ENCODE data around the gene TRMT112.

Gene TRMT112

DNA sequence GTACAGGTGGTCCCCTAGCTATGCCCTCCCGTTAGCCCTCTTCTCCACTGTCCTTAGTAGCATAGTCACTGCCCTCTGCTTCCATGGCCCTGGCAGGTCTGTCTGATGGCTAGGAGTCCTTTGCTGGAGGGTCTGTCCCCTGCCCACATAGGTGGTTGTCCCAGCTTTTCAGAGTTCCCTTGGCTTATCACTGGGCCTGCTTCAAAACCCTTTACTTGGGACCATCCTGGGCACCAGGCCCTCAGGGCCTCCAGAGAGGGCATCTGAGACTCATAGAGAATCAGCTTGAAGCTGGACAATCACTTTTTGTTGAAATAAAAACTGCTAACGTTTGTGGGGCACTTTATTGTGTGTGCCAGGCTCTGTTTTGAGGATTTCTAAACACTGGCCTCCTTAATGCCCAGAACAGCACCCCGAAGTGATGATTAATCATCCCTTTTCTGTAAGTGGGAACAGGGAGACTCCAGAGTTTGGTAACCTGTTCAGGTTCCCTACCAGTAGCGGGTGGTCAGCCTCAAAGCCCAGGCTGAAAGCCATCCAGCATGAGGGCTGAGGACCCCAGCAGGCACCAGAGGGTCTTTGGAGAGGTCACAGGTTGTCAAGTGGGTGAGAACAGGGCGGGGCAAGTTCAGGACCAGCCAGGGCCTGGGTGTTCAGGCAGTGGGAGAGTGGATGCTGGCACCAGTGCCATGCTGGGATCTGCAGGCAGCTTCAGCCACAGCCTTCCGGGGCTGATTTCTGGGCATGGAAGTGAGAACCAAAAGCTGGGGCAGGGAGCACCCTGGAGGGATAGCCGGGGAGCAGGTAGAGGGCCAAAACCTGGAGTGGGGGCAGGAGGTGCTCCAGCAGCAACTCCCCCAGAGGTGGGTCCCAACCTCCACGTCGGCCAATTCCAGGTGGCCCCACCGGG is 26.8 kb downstream of the TRMT112 start:
- no peak for DNase-seq

DNA sequence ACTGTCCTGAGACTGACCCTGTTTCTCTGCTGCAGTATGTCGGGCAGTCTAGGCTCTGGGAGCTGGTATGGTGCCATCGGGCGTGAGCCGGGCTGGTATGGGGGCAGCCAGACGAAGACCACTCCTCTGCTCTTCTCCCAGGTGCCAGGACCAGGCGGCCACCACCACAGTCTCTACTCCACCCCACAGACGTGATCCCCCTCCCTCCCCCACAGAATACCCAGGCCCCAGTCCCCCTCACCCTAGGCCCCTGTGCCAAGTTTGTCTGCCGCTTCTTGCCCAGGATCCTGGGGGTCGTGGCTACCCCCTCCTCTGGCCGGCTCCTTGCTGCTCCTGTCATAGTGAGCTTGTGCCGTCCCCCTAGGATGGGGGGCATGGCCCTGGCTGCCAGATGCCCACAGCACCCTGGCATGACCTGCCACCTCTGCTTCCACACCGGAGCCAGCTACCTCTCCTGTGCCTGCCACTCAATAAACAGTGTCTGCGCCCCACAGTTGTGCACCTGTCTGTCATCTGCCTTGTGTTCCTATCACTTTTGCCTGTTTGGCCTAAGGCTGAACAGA is 28.3 kb downstream of the TRMT112 start:
- DNase-seq = no peak

DNA sequence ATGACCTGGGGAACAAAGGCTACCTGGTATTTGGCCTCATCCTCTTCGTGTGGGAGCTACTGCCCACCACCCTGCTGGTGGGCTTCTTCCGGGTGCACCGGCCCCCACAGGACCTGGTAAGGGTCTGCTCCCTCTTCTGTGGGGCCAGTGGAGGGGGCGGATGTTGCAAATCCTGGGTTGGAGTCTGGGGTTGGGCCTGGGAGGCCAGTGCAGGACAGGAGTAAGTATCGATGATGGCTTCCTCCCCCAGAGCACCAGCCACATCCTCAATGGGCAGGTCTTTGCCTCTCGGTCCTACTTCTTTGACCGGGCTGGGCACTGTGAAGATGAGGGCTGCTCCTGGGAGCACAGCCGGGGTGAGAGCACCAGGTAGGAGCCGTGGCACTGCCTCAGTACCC is 29.0 kb downstream of the TRMT112 start:
- no peak for DNase-seq

DNA sequence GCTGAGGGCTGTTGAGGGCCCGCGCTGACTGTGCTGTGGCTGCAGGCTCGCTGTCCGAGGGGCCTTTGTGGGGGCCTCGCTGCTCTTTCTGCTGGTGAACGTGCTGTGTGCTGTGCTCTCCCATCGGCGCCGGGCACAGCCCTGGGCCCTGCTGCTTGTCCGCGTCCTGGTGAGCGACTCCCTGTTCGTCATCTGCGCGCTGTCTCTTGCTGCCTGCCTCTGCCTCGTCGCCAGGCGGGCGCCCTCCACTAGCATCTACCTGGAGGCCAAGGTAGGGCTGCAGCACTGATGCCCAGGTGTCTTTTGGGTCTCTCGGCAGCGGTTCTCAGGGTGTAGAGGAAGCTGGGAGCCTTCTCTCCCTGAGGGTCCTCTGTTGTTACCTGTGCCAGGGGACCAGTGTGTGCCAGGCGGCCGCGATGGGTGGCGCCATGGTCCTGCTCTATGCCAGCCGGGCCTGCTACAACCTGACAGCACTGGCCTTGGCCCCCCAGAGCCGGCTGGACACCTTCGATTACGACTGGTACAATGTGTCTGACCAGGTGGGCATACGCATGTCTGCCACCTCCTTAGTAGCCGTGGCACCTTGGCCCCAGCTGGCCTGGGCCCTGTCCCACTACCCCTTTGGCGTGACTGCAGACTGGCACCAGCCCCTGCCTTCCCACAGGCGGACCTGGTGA is 29.5 kb downstream of the TRMT112 start:
- no peak for DNase-seq

DNA sequence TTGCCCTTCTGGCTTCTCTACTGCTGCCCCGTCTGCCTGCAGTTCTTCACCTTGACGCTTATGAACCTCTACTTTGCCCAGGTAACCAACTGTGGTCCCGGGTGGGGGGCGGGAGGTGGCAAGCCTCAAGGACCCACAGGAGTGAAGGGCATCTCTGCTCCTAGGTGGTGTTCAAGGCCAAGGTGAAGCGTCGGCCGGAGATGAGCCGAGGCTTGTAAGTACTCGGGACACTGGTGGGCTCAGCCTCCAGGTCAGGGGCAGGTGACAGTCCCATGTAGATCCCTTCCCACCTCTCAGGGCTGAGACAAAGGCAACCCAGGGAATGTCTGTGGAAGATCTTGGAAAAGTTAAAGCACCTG is 30.6 kb downstream of the TRMT112 start:
- DNase-seq = no peak

DNA sequence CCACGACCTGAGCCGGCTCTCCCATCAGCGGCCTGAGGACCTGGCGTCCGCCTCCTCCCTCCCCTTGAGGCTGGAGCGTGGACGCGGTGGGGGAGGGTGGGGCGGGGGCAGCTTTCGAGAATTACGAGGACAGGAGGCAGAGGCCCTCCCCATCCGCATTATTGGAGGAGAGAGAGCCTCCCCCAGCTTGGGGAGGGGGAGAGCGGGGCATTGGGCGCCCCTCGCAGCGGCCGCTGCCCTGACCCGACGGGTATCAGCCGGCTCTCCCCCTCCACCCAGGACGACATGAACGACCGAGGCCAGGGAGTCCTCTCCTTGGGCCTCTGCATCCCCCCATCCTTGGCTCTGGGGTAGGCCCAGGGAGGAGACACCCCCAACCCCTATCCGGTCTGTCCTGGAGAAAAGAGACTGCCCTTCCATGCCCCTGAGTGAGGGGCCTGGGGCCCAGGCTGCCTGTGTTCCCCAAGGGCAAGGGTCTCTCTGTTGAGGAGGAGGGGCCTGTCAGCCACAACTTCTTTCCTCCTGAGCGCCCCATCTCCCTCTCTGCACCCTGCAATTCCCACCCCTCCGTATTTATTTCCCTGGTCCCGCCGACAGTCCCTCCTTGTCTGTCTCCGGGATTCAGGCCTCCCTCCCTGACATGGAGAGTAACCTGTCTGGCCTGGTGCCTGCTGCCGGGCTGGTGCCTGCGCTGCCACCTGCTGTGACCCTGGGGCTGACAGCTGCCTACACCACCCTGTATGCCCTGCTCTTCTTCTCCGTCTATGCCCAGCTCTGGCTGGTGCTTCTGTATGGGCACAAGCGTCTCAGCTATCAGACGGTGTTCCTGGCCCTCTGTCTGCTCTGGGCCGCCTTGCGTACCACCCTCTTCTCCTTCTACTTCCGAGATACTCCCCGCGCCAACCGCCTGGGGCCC is 31.2 kb downstream of the TRMT112 start:
- peak; percentile 34 for DNase-seq

DNA sequence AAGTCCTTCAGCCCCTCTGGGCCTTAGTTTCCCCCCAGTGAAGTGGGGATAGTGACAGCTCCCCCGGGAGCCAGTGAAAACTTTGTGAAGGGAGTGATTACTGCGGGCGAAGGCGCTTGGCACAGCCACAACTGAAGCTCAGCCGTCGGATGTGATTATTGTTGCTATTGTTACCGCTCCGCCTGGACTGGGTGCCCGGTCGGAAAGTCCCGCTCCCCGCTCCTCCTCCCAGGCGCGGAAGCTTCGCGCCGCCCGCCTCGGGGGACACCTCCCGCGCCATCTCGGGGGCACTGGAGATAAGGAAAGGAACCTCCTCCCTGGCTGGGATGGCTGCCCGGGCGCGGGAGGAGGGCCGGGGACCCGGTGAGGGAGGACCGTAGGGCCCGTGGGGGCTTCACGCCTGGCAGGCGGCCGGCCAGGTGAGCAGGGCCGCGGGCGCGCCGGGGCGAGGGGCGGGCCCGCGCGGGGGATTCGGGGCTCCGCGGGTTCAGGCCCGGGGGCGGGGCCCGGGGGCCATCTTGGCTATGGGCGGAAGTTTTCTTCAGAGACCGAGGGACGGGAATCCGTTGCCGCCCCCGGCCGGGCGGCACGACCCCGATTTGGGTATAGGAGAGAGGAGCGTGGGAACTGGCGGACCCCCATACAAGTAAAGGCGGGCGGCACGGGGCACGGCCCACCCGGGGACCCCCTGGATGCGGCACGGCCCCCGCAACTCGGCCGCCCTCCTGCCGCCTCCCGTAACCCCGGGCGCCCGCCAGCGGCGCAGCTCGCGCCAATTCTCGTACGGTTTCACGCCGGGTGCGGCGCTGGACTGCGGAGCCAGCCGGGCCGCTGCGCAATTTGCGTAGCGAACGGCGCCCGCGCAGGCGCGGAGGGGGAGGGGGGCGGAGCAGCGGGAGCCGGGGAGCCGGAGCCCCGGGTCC is 32.1 kb downstream of the TRMT112 start, which contains the start of gene GPR137:
TSS of gene GPR137 (plus strand) at position 887 of the 923 bp plus-strand sequence. CDS start 677 bp downstream, outside the sequence.
- DNase-seq = peak; percentile 82

DNA sequence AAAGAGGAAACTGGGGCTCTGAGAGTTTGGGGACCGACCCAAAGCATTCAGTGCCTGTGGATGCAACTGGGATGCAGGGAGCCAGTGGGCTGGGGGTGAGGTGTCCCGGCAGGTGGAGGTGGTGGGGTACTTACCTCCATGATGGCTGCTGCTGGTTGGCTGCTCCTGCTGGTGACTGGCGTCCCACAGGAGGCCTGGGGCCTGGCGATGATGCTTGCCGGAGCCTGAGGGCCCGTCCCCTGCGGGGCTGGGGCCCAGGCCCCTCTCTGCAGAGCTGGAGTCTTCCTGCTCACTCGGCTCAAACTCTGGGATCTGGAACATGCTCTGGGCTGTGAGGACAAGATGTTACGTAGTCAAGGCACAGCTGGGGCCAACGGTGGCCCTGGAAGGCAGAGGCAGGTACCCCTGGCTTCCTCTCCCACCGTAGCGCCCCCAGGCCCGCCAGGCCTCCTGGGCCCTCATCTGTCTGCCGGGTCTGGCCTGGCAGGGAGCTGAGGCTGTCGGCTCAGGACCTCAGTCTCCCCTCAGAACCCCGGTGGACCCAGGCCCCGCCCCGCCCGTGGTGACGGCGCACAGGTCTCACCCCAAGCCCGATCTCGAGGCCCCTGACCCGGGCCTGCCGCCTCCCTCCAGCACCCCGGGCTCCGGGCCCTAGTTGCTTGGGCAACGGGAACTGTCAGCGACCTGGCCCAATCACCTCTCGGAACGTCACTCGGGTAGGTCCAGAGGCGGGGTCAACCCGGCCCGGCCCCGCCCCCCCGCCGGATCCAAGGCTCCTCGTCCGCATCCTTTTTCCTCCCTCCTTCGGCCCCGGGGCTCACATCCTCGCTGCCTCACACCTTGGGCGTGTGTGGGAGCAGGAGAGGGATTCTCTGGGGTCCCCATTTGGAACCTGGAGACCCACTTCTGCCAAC is 33.1 kb downstream of the TRMT112 start, which contains the start of gene BAD:
TSS of gene BAD (minus strand) at position 618 of the 914 bp plus-strand sequence. CDS start at position 321, 297 bp downstream.
- peak; percentile 96 for DNase-seq

DNA sequence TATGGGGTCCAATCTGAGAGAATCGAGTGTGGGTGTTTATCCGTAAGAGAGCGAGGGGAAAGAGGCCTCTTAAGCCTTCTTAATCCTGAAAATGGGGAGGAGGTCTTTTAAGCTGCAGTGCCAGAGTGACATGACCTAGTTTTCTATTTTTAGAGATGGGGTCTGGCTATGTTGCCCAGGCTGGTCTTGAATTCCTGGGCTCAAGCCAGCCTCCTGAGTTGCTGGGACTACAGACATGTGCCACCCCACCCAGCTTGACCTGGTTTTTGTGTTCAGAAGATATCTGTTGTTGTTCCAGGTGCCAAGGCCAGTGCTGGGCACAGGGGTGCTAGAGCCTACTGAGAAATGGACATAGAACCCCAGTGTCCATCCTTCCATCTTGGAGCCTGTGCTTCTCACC is 34.3 kb downstream of the TRMT112 start:
- no peak for DNase-seq

DNA sequence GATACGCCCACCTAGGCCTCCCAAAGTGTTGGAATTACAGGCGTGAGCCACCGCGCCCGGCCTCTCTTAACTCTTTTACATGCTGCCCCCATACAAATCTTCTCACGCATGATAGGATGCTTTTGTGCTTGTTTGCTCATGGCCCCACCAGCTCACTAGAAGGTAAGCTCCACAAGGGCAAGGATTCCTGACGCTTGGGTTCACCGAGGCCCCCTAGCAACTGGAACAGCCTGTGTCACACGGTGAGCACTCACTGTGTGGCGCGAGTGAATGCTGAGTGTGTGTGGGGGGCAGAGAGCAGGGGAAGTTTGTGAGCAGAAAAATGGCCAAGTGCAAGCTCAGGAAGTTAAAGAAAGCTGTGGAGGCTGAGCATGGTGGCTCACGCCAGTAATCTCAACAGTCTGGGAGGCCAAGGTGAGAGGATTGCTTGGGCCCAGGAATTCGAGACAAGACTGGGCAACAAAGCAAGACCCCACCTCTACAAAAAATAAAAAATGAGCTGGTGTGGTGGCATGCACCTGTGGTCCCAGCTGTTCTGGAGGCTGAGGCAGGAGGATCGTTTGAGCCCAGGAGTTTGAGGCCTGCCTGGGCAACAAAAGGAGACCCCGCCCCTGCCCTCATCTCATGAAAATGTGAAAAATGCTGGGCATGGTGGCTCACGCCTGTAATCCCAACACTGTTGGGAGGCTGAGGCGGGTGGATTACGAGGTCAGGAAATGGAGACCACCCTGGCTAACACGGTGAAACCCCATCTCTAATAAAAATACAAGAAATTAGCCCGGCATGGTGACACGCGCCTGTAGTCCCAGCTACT is 35.2 kb downstream of the TRMT112 start:
- no peak for DNase-seq

DNA sequence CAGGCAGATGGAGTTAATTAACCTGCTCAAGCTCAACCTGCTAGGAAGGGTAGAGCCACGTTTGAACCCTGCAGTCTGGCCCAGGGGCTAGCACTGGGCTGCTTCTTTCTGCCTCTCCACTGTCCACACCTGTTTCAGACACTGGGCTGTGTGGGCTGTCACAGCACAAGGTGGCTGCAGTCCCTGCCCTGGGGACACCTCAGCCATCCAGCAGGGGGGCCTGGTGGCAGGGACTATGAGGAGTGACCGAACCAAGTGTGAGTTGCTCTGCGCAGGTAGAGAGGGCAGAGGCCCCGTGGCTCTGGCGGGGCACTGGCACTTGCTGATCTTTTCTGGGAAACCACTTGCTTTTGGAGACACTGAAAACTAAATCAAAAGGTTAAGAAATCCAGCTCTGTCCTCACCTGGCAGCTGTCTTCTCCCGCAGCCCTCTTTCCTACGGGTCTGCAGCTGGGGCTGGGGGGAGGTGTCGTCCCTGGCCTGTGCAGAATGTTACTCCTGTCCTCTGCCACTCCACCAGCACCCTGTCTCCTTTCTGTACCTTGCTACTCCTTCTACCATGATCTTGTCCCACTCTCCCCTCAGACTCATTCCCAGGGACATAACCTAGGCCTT is 38.7 kb downstream of the TRMT112 start:
- DNase-seq = no peak

DNA sequence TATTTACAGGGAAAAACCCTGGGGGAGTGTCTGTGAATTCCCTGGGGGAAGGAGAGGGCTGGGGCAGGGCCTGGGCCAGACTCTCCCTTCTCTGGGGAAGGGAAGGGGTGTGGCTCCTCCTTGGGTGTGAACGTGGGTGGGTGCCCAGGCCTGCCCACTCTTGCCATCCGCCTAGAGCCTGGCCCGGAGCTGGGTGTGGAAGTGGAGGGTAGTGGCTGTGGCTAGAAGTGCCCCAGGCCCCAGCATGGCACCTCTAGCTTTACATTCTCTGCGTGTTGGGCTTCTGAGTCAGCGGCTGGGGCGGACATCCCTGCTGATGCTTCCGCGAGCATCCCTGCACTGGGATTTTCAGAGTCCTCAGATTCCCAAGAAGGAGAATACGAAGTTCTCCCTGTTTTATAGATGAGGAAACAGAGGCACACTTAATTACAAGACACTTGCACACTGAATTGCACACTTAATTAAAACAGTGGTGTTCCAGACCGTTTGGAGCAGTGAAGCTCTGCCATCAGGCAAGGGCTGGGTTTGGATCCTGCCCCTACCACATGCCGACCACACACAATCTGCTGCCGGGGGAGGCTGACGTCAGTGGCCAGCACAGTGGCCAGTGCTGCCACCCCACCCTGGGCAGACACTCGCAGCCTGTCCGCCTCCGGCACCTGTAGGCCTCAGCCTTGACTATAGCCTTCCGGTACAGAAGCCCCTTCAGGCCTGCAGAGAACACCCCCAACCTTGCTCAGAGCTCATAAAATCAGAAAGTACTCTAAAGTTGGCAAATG is 40.5 kb downstream of the TRMT112 start:
- DNase-seq = no peak

DNA sequence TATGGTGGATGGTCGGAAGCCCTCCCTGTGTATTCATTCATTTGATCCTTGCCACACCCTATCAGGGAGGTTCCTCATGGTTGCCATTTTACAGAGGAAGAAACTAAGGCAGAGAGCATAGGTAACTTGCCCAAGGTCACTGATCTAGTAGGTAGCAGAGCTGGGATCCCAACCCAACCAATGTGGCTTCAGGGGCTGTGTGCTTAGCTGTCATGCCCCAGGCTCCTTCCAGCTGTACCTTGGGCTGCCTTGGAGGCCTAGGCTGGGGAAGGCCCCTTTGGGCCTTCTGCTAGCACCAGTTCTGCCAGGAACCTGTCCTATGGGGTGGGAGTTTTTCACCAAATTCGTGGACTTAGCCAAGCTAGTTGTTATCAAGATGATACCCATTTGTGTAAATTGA is 41.5 kb downstream of the TRMT112 start:
- DNase-seq = no peak

DNA sequence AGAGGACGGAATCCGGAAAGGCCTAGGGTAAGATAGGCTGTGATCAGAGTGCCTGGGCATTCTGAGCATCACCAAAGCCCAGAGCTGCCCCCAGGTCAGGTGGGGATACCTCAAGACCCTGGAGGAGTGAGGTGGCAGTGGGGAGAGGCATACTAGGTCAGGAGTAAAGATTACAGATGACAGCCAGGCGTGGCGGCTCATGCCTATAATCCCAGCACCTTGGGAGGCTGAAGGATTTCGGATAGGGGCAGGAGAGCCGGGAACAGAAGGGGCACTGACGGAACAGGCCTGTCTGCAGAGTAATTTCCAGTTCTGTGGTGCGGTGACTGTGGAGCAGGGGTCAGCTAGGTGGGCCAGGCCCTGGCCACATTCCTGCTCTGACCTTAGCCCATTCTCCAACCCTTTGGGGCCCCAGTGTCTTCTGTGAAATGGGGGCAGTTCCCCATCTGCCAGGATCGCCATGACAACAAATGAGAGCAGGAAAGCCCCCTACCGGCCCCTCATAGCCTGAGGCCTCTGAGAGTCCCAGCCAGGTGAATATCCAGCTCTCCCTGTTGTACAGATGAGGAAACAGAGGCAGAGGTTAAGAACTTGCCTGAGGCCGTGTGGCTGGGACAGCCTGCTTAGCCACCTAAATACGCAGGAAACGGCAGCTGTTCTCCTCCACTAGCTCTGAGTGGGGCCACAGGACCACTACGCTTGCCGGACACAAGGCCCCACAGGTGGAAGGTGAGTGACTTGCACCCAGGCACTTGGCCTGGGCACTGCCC is 42.1 kb downstream of the TRMT112 start:
- no peak for DNase-seq

DNA sequence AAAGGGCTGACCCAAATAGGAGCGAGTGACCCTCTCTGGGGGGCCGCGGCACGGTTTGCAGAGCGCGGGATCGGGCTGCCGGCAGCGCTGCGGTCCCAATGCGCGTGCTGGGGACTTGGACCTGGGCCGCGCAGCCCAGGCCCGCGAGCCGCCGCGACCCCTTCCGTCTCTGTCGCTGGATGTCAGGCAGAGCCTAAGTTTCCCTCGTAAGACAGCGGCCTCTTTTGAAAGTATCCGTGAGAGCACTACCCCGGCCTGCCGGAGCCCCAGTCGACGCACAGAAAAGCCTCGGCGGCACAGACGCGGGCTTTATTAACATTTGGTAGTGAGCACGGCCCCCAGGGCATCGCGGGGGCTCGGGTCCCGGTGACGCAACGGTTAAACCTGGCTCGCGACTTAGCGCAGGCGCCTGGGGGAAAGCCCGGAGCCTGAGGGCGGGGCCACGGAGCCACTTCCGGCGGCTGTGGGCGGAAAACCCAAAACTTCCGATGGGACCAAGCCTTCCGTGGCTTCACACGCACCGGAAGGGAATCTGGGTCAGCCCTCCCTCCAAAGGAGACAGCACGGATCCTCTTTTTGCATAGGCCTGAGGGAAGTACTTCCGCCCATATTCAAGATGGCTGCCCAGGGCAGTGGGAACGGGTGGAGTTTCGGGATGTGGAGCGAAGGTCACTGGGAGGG is 47.7 kb downstream of the TRMT112 start:
- peak; percentile 100 for DNase-seq

DNA sequence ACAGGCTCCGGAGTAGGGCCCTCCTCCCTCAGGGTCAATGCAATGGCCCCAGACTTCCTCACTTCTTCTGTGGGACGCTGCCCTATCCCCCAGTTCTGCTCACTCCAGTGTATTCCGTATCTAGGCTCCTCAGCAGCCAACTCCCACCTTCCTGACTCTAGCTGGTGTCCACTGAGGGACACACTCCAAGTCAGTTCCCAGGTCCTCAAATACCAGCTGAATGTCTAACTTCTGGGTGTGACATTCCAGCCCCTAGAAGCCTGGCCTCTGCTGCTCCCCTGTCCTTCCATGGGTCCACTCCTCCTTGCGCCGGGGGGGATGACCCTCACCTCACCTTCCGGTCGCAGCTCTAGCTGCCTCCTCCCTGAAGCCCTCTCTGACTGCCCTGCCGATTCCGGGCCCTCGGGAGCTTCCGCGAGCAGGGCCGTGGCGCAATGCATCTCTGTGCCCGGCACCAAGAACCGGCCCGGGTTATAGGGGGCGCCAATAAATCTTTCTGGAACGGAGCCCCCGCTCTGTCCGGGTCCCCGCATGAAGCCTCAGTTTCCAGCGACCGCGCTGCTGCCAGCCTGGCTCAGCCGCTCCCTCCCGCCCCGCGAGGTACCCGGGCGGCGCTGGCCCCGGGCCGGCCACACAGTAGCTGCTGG is 48.3 kb downstream of the TRMT112 start:
- DNase-seq = no peak
